ENCODE measurements around the gene PSTPIP2.
"Not testable (repeated sequence)": the region's sequence is repeated elsewhere in the genome, so short reads cannot be mapped to it uniquely, and the experiment has no call there.

The PSTPIP2 gene

GRCh38 chr18:46070815-46071652, 1.0 kb downstream of the PSTPIP2 start:
- DNase-seq (ENCODE audit: low read depth in 1 of 2, low spot score in 1 of 2) = no peak

DNA sequence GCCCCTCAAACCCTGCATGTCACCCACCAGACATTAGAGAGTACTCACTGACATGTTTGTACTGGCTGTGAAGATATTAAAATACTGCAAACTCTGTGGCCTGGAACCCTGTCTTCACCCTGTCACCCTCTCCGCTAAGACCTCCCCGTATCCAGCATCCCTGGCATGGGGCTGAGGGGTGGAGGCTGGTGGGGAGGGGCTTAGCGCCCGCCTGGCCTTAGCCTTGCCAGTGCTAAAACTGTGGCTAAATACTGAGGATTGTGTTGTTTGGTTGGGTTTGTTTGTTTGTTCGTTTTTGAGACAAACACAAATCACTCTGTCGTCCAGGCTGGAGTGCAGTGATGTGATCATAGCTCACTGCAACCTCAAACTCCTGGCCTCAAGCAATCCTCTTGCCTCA, 1.8 kb downstream of the PSTPIP2 start:
- no peak for DNase-seq (ENCODE audit: low read depth in 1 of 2, low spot score in 1 of 2)

DNA sequence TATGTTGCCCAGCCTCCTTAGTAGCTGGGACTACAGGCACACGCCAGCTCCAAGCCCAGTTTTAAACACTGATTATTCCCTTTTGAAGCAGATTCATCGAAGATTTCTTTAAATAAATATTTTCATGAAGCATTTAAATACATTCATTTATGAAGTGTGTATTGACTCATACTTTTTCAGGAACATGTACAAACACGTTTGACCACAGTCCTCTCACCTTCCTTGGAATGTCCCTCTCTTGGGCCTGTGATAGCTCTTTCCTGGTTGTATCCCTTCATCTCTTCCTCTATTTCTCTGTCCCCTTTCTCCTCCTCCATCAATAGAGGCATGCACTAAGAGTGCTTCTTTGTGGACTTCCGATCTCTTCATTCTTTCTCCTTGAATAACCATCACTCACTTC, 2.5 kb downstream of the PSTPIP2 start:
- DNase-seq (ENCODE audit: low read depth in 1 of 2, low spot score in 1 of 2) = no peak

DNA sequence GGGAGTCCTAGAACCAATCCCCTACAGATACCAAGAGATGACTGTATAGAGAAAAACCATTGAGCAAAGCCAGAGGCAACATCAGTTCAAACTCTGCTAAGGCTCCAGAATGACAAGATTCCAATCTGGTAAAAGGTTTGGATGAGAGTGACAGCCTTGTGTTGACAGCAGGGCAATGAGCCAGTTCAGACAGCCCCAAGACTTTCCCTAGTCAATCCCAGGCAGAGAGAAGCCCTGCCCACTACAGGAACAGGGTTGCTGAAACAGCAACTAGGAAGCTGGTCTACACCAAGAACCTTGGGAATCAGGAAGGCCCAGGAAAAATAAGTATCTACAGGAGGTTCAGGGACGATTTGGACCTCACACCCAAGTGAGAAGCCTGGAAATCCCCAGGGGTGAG, 3.3 kb downstream of the PSTPIP2 start:
- DNase-seq (ENCODE audit: low read depth in 1 of 2, low spot score in 1 of 2) = no peak

- DNase-seq (ENCODE audit: low read depth in 1 of 2, low spot score in 1 of 2) = no peak
These were observed 4.5 kb downstream of the PSTPIP2 start for GRCh38 chr18:46067438-46068007.

- no peak for DNase-seq (ENCODE audit: low read depth in 1 of 2, low spot score in 1 of 2)
These were observed 9.3 kb downstream of the PSTPIP2 start for GRCh38 chr18:46062781-46063180.

DNA sequence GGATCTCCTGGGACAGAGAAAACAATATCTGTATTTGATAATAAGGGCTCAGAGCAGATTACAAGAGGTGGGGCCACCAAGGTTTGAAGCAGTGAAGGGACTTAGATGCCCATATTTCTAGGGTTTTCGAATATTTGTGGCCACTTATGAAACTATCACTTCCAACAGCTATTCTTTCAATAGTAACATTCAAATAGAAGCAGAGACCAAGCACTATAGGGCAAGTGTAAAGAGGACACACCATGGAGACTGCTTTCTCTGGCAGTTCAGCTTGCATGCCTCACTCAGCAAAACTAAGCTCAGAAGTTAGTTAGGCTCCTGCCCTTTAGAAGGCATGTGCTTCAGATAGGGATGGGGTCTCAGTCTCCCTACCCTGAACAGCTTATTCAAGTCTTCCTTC, 10.3 kb downstream of the PSTPIP2 start:
- no peak for DNase-seq (ENCODE audit: low read depth in 1 of 2, low spot score in 1 of 2)

DNA sequence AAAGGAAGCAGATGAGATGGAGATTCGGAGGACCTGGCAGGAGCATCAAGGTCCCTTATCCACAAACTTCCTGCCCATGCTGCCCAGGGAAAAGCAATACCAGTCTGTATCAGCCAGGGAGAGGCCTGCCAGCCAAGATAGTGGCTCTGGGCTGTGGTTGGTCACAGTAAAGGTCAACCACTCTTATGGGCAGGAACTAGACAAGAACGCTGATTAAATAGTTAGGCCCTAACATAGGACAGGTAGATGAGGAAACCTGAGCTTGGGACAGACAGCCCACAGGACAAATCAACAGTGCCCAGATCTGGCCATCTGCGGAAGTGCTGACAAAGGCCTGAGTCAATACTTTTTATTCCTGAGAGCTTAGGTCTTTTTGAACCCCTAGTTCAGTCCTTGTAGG, 10.7 kb downstream of the PSTPIP2 start:
- DNase-seq (ENCODE audit: low read depth in 1 of 2, low spot score in 1 of 2) = no peak

- DNase-seq (ENCODE audit: low read depth in 1 of 2, low spot score in 1 of 2) = no peak
These were observed 11.7 kb downstream of the PSTPIP2 start for GRCh38 chr18:46060359-46060841.

- DNase-seq (ENCODE audit: low read depth in 1 of 2, low spot score in 1 of 2) = no peak
These were observed 16.2 kb downstream of the PSTPIP2 start for GRCh38 chr18:46055838-46056230.

GRCh38 chr18:46054956-46055837, 16.9 kb downstream of the PSTPIP2 start:
- no peak for DNase-seq (ENCODE audit: low read depth in 1 of 2, low spot score in 1 of 2)

DNA sequence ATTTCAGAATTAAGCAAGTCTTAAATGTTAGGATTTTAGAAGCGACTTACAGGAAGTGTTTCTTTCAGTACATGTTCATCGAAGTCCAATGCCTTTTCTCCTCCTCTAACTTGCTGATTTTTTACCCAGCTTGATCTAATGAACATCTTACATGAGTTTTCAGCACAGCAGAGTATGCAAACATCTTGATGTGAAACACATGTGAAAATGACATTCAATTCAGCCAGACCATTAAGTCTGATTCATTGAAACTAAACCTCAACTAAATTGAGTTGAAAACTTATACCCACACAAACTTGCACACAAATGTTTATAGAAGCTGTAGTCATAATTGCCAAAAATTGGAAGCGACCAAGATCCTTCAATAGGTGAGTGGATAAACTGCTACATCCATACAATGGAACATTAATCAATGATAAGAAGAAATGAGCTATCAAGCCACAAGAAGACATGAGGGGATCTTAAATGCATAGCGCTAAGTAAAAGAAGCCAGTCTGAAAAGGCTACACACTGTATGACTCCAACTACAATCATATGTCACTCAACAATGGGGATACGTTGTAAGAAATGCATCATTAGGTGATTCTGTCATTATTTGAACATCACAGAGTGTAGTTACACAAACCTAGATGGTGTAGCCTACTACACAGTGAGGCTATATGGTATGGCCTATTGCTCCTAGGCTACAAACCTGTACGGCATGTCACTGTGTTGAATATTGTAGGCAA, 18.5 kb downstream of the PSTPIP2 start:
- DNase-seq (ENCODE audit: low read depth in 1 of 2, low spot score in 1 of 2) = no peak

- no peak for DNase-seq (ENCODE audit: low read depth in 1 of 2, low spot score in 1 of 2)
These were observed 20.2 kb downstream of the PSTPIP2 start for GRCh38 chr18:46051731-46052461.

DNA sequence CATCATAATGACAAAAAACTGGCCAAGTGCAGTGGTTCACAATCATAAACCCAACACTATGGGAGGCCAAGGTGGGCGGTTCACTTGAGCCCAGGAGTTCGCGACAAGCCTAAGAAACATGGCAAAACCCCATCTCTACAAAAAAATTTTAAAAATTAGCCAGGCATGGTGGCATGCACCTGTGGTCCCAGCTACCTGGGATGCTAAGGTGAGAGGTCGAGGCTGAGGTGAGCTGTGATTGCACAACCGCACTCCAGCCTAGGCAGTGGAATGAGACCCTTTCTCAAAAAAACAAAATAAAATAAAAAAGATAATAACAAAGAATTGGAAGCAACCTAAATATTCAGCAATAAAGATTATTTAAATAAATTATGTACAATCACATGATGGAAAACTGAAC, 21.8 kb downstream of the PSTPIP2 start:
- DNase-seq (ENCODE audit: low read depth in 1 of 2, low spot score in 1 of 2) = no peak

DNA sequence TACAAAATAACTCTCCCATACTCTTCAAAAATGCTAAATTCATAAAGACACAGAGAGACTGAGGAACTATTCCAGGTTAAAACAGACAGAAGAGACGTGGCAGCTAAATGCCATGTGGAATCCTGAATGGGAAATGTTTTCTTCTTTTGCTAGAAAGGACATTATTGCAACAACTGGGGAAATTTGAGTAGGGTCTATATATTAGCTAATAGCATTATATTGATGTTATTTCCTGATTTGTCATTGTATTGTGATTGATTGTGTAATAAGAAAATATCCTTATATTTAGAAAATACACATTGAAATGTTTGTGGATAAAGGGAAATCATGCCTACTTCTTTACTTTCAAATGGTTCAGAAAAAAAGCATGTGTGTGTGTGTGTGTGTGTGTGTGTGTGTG, 23.4 kb downstream of the PSTPIP2 start:
- DNase-seq (ENCODE audit: low read depth in 1 of 2, low spot score in 1 of 2) = no peak

DNA sequence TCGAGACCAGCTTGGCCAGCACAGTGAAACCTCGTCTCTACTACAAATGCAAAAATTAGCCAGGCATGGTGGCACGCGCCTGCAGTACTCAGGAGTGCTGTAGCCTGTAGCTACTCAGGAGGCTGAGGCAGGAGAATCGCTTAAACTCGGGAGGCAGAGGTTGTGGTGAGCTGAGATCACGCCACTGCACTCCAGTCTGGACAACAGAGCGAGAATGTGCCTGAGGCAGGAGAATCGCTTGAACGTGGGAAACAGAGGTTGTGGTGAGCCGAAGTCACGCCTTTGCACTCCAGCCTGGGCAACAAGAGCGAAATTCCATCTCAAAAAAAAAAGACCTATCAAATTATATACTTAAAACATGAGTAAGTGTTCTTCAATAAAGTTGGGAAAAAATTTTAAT, 24.7 kb downstream of the PSTPIP2 start:
- DNase-seq (ENCODE audit: low read depth in 1 of 2, low spot score in 1 of 2) = not testable (repeated sequence)

- no peak for DNase-seq (ENCODE audit: low read depth in 1 of 2, low spot score in 1 of 2)
These were observed 25.4 kb downstream of the PSTPIP2 start for GRCh38 chr18:46046688-46047087.

DNA sequence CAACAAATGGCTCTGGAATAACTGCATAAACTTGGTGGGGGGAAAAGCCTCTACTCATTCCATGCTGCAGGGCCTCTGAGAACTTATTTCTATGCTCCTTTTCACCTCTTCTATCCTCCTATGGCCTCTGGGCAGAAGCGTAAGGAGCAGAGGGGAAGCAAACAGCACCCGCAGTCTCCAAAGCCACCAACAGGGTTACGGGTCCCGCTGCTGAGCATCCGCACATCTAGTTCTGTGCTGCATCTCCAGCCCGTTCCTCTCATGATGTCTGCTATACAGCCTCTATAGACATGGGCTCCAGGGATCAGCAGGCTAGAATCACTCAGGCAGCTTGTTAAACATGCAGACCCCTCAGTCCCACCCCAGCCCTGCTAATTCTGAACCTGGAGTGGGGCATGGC, 25.9 kb downstream of the PSTPIP2 start:
- no peak for DNase-seq (ENCODE audit: low read depth in 1 of 2, low spot score in 1 of 2)

- DNase-seq (ENCODE audit: low read depth in 1 of 2, low spot score in 1 of 2) = no peak
These were observed 29.4 kb downstream of the PSTPIP2 start for GRCh38 chr18:46042571-46043123.

DNA sequence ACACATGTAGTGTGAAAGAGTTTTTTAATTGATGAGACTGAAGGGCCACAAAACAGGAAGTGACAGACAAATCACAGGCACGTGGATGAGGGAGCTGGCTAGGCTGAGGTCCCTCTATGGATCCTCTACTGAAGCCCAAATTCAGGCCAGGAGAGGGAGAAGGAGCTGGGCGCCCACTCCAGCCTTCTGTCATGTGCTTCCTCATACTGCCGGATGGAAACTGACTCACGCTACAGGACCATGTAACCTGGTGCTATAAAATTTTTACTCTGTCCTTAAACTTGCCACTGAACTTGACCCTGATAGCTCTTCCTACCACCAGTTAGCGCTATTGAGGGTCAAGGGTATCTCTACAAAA, 31.3 kb downstream of the PSTPIP2 start:
- no peak for DNase-seq (ENCODE audit: low read depth in 1 of 2, low spot score in 1 of 2)
